Ectodermal cell (in vitro differentiated cells): ENCODE measurements around the gene OR1J1.

Experiments
- H3K27ac ChIP-seq: 2 replicates; pipeline ENCODE4 v1.7.0; 2013; ENCODE audit warnings: mild to moderate bottlenecking, low read depth, low read length; ENCODE audit not compliant: insufficient read depth, poor library complexity, severe bottlenecking
- H3K27me3 ChIP-seq: 2 replicates; pipeline ENCODE4 v1.7.0; 2013; ENCODE audit warnings: mild to moderate bottlenecking, low read length; ENCODE audit not compliant: insufficient read depth, control insufficient read depth, poor library complexity, severe bottlenecking
- H3K36me3 ChIP-seq: one replicate; pipeline ENCODE4 v1.7.0; 2013; ENCODE audit warnings: low read length; ENCODE audit not compliant: control insufficient read depth, insufficient read depth
- H3K4me1 ChIP-seq: one replicate; pipeline ENCODE4 v1.7.0; 2013; ENCODE audit warnings: low read length; ENCODE audit not compliant: control insufficient read depth, insufficient read depth
- H3K4me3 ChIP-seq: 2 replicates; pipeline ENCODE4 v1.7.0; 2013; ENCODE audit warnings: low read depth, low read length, control low read depth; ENCODE audit not compliant: insufficient read depth
- H3K9me3 ChIP-seq: 2 replicates; pipeline ENCODE4 v1.7.0; 2013; ENCODE audit warnings: mild to moderate bottlenecking, low read length, moderate library complexity; ENCODE audit not compliant: control insufficient read depth
- WGBS, 2 experiments: methylation state at CpG; one replicate each; pipeline ENCODE4 v1.1.7; 2013; ENCODE audit warnings: missing lambda C conversion rate in 2 of 2; 5-methylcytosine and 5-hydroxymethylcytosine counted together

The OR1J1 gene

DNA sequence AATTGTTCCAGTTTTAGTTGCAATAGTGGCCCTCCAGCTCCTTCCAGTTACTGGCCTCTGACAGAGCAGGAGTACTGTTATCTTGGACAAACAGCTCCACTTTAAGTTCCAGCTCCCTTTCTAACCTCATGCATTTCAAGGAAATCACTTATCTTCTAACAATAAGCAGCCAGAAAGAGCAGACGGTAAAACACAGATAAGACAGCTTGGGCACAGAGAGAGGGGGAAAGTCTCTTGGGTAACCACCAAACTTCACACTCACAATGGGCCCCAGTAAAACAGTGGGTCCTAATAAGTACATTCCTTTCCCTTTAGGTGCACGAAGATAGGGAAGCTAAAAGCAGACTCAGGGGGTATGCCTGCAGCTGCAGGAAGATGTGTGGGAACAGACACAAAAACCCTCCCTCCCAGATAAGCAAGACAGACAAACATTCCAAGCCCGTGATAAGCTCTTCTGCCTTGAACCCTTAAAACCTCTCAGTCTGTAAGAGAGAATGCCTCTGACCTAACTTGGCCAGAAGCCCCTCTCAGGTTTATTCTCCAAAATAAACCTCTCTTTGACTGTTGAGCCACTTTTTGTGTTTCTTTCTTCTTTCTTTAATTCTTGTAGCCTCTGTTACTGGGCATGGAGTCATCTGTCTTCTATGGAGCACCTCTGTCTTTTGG is 30.8 kb downstream of the OR1J1 start:
- Histone ChIP-seq H3K27ac (no peak overlapping the region), H3K4me3 (no peak overlapping the region), H3K9me3 (peaks cover 8% of the 10 kb centered on the region), H3K36me3 (no peaks in the 10 kb centered on the region), H3K4me1 (no peaks in the 10 kb centered on the region), H3K27me3 (no peaks in the 10 kb centered on the region)
- 72 to 76% methylated on average over 3 of the region's 3 CpGs for WGBS, 2 experiments

DNA sequence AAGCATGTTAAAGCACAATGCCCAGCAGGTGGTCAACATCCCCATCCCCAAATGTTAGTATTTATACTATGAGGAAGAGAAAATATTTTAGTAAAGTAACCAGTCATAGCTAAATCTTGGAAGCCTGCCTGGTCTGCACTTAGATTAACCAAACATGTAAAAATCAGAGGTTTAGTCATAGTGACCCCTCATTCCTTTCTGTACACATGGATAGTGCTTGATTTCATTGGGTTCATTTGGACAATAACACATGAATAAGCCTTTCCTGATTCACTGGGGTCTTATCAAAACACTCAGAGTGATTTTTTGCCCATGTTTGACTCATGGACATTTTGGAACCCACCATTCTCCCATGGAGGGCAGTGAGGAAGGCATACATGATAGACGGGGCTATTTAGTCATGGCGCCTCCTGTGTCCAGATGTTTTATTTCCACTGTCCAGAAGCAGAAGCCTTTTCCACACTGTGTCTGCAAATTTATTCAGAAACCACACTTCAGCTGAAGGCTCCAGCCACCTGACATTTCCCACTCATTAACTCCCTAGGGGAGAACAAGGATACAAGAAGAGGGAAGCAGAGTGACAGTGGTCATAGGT is 32.5 kb downstream of the OR1J1 start:
- no peaks in the 10 kb centered on the region for H3K4me1 ChIP-seq
- WGBS, 2 experiments = 83 to 88% methylated on average over 2 of the region's 2 CpGs
- no peaks in the 10 kb centered on the region for H3K27me3 ChIP-seq
- H3K9me3 ChIP-seq = peaks cover 8% of the 10 kb centered on the region
- H3K4me3 ChIP-seq = no peak overlapping the region
- H3K27ac ChIP-seq = no peak overlapping the region
- H3K36me3 ChIP-seq = no peaks in the 10 kb centered on the region

DNA sequence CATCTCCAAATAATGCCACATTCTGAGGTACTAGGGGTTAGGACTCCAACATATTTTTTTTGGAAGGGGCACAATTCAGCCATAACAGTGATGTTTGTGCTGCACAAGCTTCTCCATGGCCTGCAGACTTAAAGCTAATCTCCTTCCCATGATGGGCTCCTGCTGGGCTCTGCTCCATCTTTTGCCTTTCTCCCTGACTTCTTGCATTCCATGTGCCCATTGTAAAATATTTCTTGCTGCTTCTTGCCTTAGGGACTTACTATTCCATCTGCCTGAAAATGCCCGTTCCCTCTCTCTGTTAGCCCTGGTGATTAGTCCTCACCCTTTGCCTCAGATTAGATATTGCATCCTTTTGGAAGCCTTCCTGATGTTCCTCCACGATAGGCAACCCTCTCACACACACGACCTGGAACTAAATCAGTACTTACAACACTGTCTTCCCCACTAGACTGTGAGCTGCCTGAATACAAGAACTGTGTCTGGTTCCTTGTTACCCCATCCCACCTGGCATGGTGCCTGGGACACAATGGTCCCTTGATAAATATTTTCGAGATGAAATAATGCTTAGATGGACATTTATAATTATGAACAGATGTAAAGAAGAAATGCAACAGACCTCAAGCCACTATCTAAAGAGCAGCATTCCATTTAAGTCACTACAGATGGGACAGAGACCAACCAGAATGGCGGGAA is 33.5 kb downstream of the OR1J1 start:
- H3K27me3 ChIP-seq = no peaks in the 10 kb centered on the region
- no peak overlapping the region for H3K4me3 ChIP-seq
- H3K9me3 ChIP-seq = peaks cover 8% of the 10 kb centered on the region
- no peak overlapping the region for H3K27ac ChIP-seq
- no peaks in the 10 kb centered on the region for H3K36me3 ChIP-seq
- H3K4me1 ChIP-seq = no peaks in the 10 kb centered on the region
- WGBS, 2 experiments = 69 to 71% methylated on average over 4 to 5 of the region's 5 CpGs

DNA sequence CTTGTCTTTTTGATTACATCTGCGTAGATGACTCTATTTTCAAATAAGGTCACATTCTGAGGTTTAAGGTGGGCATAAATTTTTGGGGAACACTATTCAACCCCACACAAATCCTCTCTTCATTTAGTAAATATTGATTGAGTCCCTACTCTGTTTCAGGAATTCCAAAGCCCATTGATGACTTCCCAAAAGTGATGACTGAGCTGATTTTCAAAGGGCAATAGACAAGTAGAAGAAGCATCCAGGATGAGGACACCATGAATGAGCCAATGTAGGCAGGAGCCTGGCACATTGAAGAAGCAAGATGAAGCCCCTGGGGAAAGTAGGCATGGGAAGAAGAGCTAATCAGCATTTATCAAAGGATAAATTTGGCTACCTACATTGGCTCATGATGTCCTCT is 35.2 kb downstream of the OR1J1 start:
- WGBS, 2 experiments = 91% methylated on average over 1 of the region's 1 CpG; no CpG with 5 or more reads in 1 of the 2 experiments

More for the DNA sequence above, 35.2 kb downstream of the OR1J1 start:
- Histone ChIP-seq H3K9me3 (peaks cover 8% of the 10 kb centered on the region), H3K4me1 (no peaks in the 10 kb centered on the region), H3K27ac (no peak overlapping the region), H3K4me3 (no peak overlapping the region), H3K36me3 (no peaks in the 10 kb centered on the region), H3K27me3 (no peaks in the 10 kb centered on the region)
